NT2/D1 (cell line): ENCODE results near the gene AK1.
"Not testable (repeated sequence)": the region's sequence is repeated elsewhere in the genome, so short reads cannot be mapped to it uniquely, and the experiment has no call there.

Experiments used
- DNase-seq: peaks from one replicate; pipeline ENCODE4 v3.0.0-alpha.2; 2011; ENCODE audit warnings: low read depth, low spot score
- H3K27me3 ChIP-seq: 2 replicates; pipeline ENCODE4 v1.6.0; 2011; ENCODE audit warnings: mild to moderate bottlenecking; ENCODE audit not compliant: insufficient read length, insufficient read depth
- H3K36me3 ChIP-seq: 2 replicates; pipeline ENCODE4 v1.6.1; 2011; ENCODE audit warnings: mild to moderate bottlenecking, low read length, mixed read lengths; ENCODE audit not compliant: insufficient read depth, insufficient read length
- H3K4me1 ChIP-seq: 2 replicates; pipeline ENCODE4 v1.5.1; 2011; ENCODE audit not compliant: insufficient read depth, insufficient read length
- H3K4me3 ChIP-seq: 2 replicates; pipeline ENCODE4 v1.5.1; 2011; ENCODE audit warnings: low read depth; ENCODE audit not compliant: insufficient read length
- H3K9ac ChIP-seq: 2 replicates; pipeline ENCODE4 v1.6.0; 2011; ENCODE audit warnings: low read depth; ENCODE audit not compliant: insufficient read length
- H3K9me3 ChIP-seq: 2 replicates; pipeline ENCODE4 v1.5.1; 2011; ENCODE audit warnings: mild to moderate bottlenecking, low read length; ENCODE audit not compliant: insufficient read depth
- SUZ12 ChIP-seq: IDR thresholded peaks from 2 replicates; pipeline ENCODE4 v1.6.1; 2011; ENCODE audit not compliant: insufficient read length, insufficient read depth; ENCODE audit errors: extremely low read depth
- YY1 ChIP-seq: IDR thresholded peaks from 2 replicates; pipeline ENCODE4 v1.6.1; 2011; ENCODE audit not compliant: insufficient read length, insufficient read depth
- ZNF274 ChIP-seq: IDR thresholded peaks from 2 replicates; pipeline ENCODE4 v1.6.1; 2011; ENCODE audit warnings: mild to moderate bottlenecking, low read depth, low read length

Gene AK1

DNA sequence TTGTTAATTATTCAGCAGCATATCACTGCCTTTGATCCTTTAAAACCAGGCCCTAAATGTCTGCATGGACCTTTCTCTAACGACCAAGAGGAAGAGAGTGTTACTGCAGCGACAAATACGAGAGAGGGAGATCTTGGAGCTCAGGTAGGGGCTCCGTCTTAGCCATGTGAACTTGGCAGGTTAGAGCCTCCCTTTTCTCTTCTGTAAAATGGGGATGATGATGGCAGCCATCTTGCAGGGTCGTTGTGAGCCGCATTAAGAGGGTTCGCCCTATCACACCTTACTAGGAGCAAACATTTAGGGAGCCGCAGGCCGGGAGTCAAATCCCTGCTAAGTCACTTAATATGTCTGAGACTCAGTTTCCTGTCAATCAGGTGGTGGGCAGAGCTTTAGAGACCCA is 24.6 kb downstream of the AK1 start:
- H3K9ac ChIP-seq, result no peak overlapping the region
- H3K27me3 ChIP-seq, result no peaks in the 10 kb centered on the region
- H3K9me3 ChIP-seq, result peaks cover 20% of the 10 kb centered on the region; the same call in 1 of the 2 replicates
- no peak overlapping the region for H3K4me3 ChIP-seq
- peaks cover 10% of the 10 kb centered on the region for H3K4me1 ChIP-seq
- no peaks in the 10 kb centered on the region for H3K36me3 ChIP-seq
- no peak for DNase-seq
- TF ChIP-seq ZNF274 (no peak), SUZ12 (no peak), YY1 (no peak)

DNA sequence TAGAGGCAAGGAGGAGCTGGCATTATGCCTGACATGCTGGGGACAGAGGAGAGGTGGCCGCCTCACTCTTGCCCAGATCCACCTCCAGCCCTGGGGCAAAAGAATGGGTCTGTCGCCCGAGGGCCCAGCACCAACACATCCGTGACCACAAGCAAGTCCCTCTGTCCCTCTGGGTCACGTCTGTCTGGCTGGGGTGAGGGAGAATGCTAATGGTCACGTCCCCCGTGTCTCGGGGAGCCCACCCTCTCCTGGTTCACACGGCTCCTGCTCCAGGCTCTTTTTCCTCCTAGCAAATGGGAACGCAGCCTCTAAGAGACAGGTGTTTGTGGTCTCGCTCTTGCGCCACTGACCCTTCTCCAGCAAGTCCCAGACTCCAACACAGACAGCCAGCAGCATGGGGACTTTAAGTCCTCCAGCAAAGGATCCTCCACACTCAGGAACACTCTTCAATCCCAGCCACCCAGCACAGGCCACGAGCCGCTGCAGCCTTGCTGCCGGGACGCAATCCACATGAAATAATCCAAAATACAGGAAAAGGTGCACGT is 27.1 kb downstream of the AK1 start:
- Histone ChIP-seq H3K4me1 (peaks cover 10% of the 10 kb centered on the region), H3K4me3 (no peak overlapping the region), H3K9me3 (peaks cover 20% of the 10 kb centered on the region; the same call in 1 of the 2 replicates), H3K36me3 (no peaks in the 10 kb centered on the region), H3K27me3 (no peaks in the 10 kb centered on the region), H3K9ac (no peak overlapping the region)
- no peak for TF ChIP-seq ZNF274
- no peak for TF ChIP-seq YY1
- no peak for TF ChIP-seq SUZ12
- DNase-seq, result no peak

DNA sequence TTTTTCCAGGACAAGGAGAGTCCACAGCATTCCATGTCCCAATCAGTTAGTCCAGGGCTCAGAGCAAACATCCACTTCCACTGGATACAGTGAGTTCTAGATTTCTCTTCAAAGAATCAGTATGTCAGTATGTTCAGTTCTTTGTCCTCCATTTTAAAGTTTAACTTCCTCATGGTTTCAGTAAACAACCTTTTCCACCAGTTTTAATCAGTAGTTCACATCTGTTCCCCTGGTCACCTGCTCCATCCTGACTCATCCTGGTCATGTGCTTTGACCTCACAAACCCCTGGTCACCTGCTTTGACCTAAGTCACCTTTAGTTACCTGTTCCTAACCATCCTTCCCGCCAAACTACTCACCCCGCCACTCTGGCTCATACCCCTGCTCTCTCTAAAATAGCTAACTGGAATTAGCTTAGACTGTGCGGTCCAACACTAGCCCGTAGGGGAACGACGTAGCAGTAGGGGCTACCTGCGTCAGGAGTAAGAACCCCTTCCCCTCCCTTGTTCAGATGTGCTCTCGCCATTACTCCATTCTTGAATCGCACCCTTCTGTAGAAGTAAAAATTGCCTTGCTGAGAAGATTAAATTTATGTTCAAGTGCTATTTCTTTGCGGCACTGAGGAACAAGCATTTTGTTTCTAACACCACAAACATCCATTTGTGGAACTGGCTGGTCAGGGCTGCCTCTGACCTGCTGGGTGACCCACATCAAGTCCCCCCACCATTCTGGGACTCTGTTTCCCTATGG is 28.5 kb downstream of the AK1 start:
- H3K4me3 ChIP-seq, result no peak overlapping the region
- H3K36me3 ChIP-seq, result no peaks in the 10 kb centered on the region
- H3K9ac ChIP-seq, result no peak overlapping the region

DNA sequence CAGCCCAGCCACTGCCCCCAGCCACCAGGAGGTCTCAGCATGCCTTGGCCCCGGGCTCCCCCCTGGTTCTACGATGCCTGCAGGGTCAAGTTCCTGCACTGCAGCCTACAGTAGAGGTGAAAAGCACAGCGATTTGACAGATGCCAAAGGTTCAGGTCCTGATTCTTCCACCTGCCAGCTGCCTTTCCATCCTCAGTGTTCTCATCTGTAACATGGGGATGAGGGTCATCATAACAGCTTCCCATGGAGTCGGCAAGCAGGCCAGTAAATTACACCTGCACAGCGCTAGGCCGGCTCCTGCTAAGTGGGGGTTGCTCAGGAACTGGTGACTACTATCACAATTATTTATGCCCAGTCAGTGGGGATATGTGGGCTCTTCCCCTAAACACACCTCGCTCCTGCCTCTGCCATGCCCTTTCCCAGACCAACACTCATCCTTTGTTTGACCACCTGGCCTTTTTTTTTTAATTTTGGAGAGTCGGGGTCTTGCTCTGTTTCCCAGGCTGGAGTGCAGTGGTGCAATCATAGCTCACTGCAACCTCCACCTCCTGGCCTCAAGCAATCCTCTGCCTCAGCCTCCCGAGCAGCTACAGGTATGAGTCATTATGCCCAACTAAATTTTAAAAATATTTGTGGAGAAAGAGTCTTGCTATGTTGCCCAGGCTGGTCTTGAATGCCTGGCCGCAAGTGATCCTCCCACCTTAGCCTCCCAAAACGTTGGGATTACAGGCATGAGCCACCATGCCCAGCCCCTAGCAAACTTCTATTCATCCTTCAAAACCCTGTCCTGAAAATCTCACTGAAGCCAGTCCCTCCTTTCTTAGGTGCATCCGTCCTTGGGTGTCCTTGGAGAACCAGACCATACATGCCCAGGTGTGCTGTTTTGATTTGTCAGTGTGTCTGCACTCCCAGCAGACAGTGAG is 29.4 kb downstream of the AK1 start:
- no peak overlapping the region for H3K9ac ChIP-seq

More for the DNA sequence above, 28.5 kb downstream of the AK1 start:
- DNase-seq, result no peak
- TF ChIP-seq ZNF274 (no peak), YY1 (no peak)
- H3K9me3 ChIP-seq, result peaks cover 20% of the 10 kb centered on the region; the same call in 1 of the 2 replicates
- H3K27me3 ChIP-seq, result no peaks in the 10 kb centered on the region
- peaks cover 12% of the 10 kb centered on the region for H3K4me1 ChIP-seq

DNA sequence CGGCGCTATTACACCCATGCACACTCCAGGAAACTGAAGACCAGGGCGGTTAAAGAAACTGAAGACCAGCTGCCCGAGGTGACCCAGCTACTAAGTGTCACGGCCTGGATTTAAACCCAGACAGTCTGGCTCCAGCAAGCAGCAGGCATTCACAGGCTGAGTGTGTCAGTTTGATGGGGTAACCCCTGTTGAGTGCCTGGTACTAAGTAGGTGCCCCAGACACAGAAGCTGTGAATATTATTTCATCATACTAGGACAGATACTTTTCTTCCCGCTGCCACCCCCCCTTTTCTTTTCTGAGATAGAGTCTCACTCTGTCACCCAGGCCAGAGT is 30.3 kb downstream of the AK1 start:
- Histone ChIP-seq H3K9me3 (peaks cover 20% of the 10 kb centered on the region; the same call in 1 of the 2 replicates), H3K36me3 (no peaks in the 10 kb centered on the region), H3K4me1 (peaks cover 8% of the 10 kb centered on the region), H3K4me3 (no peak overlapping the region), H3K27me3 (no peaks in the 10 kb centered on the region), H3K9ac (peak overlapping the region; percentile 43)
- no peak for DNase-seq
- no peak for TF ChIP-seq YY1
- TF ChIP-seq ZNF274, result no peak
- no peak for TF ChIP-seq SUZ12

More for the DNA sequence above, 29.4 kb downstream of the AK1 start:
- no peaks in the 10 kb centered on the region for H3K36me3 ChIP-seq
- H3K4me3 ChIP-seq, result no peak overlapping the region
- no peak for DNase-seq
- H3K27me3 ChIP-seq, result no peaks in the 10 kb centered on the region
- TF ChIP-seq YY1, result no peak
- no peak for TF ChIP-seq SUZ12
- no peak for TF ChIP-seq ZNF274
- peaks cover 20% of the 10 kb centered on the region; the same call in 1 of the 2 replicates for H3K9me3 ChIP-seq
- peaks cover 8% of the 10 kb centered on the region for H3K4me1 ChIP-seq

- H3K4me3 ChIP-seq, result no peak overlapping the region
- peaks cover 8% of the 10 kb centered on the region for H3K4me1 ChIP-seq
- no peak for DNase-seq
- no peak overlapping the region for H3K9ac ChIP-seq
- no peaks in the 10 kb centered on the region for H3K36me3 ChIP-seq
- no peak for TF ChIP-seq ZNF274
- TF ChIP-seq SUZ12, result no peak
- no peak for TF ChIP-seq YY1
- peaks cover 20% of the 10 kb centered on the region; the same call in 1 of the 2 replicates for H3K9me3 ChIP-seq
- no peaks in the 10 kb centered on the region for H3K27me3 ChIP-seq
Observed at GRCh38 chr9:127846443-127847177, 30.9 kb downstream of the AK1 start.

GRCh38 chr9:127845619-127846018 is 31.9 kb downstream of the AK1 start:
- DNase-seq, H3K36me3 ChIP-seq, H3K27me3 ChIP-seq, H3K4me1 ChIP-seq, H3K4me3 ChIP-seq, H3K9ac ChIP-seq: not testable (repeated sequence)
- peaks cover 20% of the 10 kb centered on the region; the same call in 1 of the 2 replicates for H3K9me3 ChIP-seq
